VCaP (cell line): ENCODE measurements around the gene PTPRN.
A peak's percentile ranks its signal among the peaks of the same experiment; 100 is the strongest.

ENCODE experiments used
- H3K27ac ChIP-seq: fragments of 450-650 bp; 2 replicates; pipeline ENCODE4 v1.5.1; 2017
- CTCF ChIP-seq: fragments of 450-650 bp; conservative IDR thresholded peaks from 2 replicates; pipeline ENCODE4 v1.5.1; 2017; ENCODE audit warnings: mild to moderate bottlenecking, moderate library complexity

PTPRN gene

GRCh38 chr2:219251656-219252055 is 57.5 kb downstream of the PTPRN start:
- no peak for TF ChIP-seq CTCF
- H3K27ac ChIP-seq: peak overlapping the region; percentile 99

GRCh38 chr2:219250049-219250781 is 59.0 kb downstream of the PTPRN start:
- no peak for TF ChIP-seq CTCF
- peak overlapping the region; percentile 99 for H3K27ac ChIP-seq

- TF ChIP-seq CTCF: no peak
- peak overlapping the region; percentile 99 for H3K27ac ChIP-seq
These were observed 59.8 kb downstream of the PTPRN start for GRCh38 chr2:219249203-219249980.

- TF ChIP-seq CTCF: no peak
- peak overlapping the region; percentile 99 for H3K27ac ChIP-seq
These were observed 60.4 kb downstream of the PTPRN start for GRCh38 chr2:219248845-219249202.

GRCh38 chr2:219247678-219248642 is 61.2 kb downstream of the PTPRN start:
- no peak for TF ChIP-seq CTCF
- H3K27ac ChIP-seq: peak overlapping the region; percentile 99

GRCh38 chr2:219246559-219246958 is 62.6 kb downstream of the PTPRN start:
- no peak for TF ChIP-seq CTCF
- peak overlapping the region; percentile 99 for H3K27ac ChIP-seq

GRCh38 chr2:219245899-219246230 is 63.3 kb downstream of the PTPRN start:
- TF ChIP-seq CTCF: no peak
- H3K27ac ChIP-seq: peak overlapping the region; percentile 99
